Colon (tissue), 2 donors: ENCODE data around the gene ATF4.

Experiments
- FAIRE-seq: peaks from 2 replicates; lab custom pipeline; 2012; peaks lifted over from hg19 to GRCh38; lab: Jason Lieb, UNC
- donor health status: control.
- donor health status: control.

Gene ATF4

DNA sequence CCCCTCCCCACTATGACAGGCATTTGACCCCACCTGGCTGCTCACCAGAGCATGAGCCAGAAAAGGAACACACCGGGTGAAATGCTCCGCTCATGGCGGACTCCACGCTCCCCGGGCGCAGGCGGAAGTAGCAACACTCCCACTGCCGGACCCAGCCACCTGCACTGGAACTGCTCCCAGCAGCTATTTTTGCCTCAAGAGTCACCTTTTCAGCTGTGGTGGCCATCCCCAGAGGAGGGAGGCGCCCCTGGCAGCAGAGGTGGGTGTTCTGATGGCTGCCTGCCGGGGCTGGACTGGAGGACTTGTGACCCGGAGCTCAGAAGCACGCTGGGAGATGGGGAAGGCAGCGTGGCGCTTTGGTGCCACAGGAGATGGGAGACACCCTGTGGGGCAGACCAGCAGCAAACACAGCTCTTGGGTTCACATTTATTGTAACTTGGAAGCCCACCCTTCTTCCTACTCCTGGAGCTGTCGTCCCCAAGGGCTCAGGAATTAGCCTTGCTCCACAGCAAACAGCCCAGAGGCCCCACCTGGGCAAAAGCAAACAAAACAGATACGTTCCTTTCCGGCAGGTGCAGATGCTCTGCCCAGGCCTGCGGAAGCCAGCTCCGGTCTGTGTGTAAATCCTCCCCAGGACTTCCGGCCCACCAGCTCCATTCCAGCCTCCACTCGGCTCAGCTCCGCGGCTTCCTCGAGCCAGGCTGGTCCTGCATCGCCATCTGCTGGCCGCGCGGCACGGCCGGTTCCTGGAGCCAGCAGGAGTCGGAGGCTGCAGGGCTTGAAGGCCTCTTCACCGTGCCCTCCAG is 8.5 kb downstream of the ATF4 start:
- no peak for FAIRE-seq

DNA sequence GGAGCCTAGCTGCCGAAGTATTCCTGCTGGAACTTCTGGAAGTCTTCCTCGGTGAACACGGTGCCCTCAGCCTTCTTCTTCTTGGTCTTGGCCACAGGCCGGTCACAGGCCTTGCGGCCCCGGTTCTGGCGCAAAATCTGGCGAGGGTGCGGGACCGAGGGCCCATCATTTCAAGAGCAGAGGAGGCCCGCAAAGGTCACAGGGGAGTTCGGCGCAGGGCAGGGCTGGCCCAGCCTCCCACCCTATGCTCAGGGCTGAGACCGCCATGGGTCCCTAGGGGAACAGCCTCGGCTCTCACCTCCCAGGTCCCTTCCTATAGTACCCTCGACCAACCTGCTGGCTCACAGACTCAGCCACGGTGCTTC is 9.1 kb downstream of the ATF4 start:
- FAIRE-seq: no peak

DNA sequence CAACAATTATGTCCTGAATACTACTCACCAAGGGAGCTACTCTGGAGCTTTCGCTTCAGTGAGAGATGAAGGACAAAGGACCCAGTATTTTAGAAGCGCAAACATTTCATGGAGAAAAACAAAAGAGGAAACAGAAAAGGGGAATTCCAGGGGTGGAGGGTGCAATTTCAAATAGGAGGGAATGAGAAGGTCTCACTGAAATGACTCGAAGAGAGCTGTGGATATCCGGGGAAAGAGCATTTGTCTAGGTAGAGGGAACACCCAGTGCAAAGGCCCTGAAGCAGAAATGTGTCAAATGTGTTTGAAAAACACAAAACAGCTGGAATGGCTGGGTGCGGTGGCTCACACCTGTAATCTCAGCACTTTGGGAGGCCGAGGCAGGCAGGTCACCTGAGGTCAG is 9.8 kb downstream of the ATF4 start:
- no peak for FAIRE-seq

GRCh38 chr22:39530692-39531331 is 10.4 kb downstream of the ATF4 start:
- FAIRE-seq: no peak

DNA sequence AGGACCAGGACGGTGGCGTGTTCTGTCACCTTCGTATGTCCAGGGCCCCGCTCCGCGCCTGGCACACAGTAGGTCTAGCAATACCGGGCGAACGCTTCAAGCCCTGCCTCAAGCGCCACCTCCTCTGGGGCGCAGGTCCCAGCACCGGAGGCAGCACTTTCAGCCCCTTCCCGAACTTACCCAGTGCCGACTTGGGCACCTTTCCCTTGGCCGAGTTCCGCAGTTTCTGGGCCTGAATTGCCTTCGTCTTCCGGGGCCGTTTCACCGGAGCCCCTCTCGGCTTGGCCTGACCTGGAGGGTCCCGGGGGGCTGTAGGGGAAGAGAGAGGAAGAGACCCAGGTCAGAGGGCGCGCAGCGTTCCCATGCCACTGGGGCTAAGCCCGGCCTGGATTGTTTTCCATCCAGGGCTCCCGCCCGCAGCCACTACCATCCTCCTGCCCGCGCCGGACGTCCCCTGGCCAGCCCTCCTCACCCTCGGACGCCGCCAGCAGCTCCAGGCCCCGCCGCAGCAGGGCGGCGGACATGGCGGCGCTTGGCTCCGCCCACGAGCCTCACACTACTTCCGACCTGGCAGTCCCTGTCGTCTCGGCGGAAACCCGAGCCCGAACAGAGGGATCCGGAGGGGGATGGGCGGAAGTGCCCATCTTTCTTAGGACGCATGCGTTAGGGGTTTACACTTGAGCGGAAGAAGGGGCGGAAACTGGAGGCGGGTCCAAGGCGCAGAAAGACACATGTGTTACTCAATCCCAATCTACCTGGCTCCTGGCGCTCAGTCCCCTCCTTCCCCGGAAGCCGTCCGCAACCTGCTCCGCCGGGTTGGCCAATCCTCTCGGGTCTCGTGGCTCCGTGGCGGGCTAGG is 12.1 kb downstream of the ATF4 start, which contains the start of gene RPS19BP1:
RPS19BP1 (minus strand) TSS at position 534 of the 859 bp plus-strand sequence; CDS start at position 524, 10 bp downstream.
- FAIRE-seq: peak; percentile 86

DNA sequence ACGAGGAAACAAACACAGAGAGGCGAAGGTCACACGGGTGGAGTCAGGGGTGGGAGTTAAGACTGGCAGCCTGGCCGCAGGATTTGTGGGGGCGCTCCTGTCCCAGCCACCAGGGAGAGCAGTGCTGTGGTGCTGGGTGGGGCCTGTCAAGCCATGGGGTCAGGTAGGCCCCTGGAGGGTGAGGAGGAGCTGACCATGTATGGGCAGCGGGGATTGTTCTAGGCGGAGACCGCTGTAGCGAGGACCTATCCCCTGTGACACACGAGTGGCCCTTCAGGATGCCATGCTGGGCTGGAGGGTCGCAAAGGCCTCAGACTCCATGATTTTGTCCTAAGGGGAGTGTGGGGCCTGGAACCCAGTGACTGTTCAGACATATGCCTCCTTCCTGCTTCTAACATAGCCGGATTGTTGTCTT is 13.7 kb downstream of the ATF4 start:
- FAIRE-seq: no peak

GRCh38 chr22:39534591-39535356 is 14.4 kb downstream of the ATF4 start:
- no peak for FAIRE-seq

DNA sequence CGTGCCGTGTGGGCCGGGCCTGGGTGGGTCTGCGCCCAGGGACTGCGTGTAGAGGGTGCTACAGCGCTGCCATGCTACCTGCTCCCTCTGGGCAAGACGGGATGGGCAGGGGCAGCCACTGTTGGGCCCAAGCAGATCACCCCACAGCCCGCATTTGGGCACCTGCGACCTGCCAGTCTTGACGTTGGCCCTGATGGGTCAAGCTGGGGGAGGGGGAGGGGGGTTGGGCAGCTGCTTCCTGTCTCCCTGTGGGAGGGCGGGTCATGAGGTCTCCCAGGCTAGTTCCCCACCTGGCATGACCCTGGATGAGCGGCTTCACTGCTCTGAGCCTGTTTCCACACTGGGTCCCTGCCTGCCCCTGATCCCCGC is 15.0 kb downstream of the ATF4 start:
- no peak for FAIRE-seq

GRCh38 chr22:39535831-39536449 is 15.6 kb downstream of the ATF4 start:
- FAIRE-seq: no peak

- FAIRE-seq: no peak
Observed at GRCh38 chr22:39536711-39537110, 16.3 kb downstream of the ATF4 start.

- FAIRE-seq: no peak
Observed at GRCh38 chr22:39537975-39538374, 17.6 kb downstream of the ATF4 start.

GRCh38 chr22:39543095-39543494 is 22.7 kb downstream of the ATF4 start:
- FAIRE-seq: no peak

- FAIRE-seq: no peak
Observed at GRCh38 chr22:39545386-39546365, 25.3 kb downstream of the ATF4 start.

DNA sequence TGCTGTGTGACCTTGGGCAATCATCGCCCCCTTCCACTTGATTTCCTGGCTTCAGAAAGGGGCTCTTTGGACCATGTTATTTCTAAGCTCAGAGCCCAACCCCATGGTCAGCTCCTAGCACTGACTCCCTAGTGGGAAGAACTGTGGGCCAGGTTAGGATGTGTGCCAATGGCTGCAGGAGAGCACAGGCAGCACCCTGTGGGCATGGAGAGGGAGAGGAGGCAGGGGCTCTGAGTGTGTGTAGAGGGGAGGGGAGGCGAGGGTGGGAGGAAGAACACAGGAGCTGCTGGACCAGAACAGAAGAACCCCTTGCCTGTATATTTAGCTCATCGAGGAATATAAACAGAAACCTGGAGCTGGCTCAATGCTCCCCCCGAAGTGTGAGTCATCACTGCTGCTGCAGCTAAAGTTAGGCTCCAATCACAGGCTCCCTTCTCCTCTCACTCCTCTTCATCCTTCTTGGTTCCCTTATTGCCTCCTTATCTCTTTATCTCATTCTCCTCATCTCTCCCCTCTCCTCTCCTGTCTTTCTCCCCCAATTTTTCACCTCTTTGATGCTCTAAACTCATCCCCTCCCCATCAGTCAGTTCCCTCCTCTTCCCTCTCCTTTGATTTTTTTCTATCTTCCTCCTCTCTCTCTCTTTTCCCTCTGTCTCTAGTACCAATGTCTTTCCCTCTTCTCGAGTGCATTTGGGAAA is 26.7 kb downstream of the ATF4 start:
- no peak for FAIRE-seq

GRCh38 chr22:39547587-39547947 is 27.2 kb downstream of the ATF4 start:
- FAIRE-seq: no peak

DNA sequence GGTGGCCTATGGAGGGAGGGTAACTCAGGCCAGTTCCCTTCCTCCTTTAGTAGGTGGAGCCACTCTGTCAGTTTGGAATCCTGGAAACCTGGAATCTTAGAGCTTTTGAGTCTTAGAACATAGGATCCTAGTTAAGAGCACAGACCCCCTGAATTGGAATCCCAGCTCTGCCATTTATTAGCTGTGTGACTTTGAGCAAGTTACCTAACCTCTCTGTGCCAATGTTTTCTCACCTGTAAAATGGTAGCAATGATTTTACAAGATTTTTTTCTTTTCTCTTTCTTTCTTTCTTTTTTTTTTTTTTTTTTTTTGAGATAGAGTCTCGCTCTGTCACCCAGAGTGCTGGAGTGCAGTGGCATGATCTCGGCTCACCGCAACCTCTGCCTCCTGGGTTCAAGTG is 33.1 kb downstream of the ATF4 start:
- FAIRE-seq: no peak

GRCh38 chr22:39554151-39554550 is 33.8 kb downstream of the ATF4 start:
- FAIRE-seq: no peak

- FAIRE-seq: no peak
Observed at GRCh38 chr22:39556970-39557841, 36.8 kb downstream of the ATF4 start.

DNA sequence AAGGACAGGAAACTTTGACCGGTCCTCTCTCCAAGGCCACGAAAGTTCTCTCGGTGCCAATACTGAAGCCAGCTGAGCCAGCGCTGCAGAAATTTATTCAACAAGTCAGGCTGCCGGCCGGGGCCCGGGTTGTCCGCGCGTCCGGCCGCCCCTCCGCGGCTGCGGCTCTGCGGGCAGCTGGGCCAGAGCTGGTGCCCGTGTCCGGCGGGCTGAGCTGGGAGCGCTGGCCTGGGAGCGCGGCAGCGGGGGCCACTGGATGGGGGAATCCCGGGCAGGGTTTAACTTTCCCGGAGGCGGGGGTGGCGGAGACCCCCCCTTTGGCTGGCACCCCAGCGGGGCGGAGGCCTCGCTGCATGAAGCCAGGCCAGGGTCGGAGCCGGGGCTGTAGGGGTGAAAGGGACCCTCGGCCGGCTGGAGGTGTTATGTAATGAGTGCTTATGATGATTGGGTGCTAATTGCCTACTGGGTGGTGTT is 37.9 kb downstream of the ATF4 start:
- FAIRE-seq: no peak
